ENCODE measurements around the gene DYNLRB1.

- TF ChIP-seq CTCF (IDR thresholded peaks at IDR 0.05) (no peak), POLR2A (IDR thresholded peaks at IDR 0.05) (no peak)
Measured at GRCh38 chr20:34537651-34538050, 21.4 kb downstream of the DYNLRB1 start.
